Measurements from ENCODE around the gene GABARAPL1.
"Not testable (repeated sequence)": the region's sequence is repeated elsewhere in the genome, so short reads cannot be mapped to it uniquely, and the experiment has no call there.

Gene GABARAPL1

DNA sequence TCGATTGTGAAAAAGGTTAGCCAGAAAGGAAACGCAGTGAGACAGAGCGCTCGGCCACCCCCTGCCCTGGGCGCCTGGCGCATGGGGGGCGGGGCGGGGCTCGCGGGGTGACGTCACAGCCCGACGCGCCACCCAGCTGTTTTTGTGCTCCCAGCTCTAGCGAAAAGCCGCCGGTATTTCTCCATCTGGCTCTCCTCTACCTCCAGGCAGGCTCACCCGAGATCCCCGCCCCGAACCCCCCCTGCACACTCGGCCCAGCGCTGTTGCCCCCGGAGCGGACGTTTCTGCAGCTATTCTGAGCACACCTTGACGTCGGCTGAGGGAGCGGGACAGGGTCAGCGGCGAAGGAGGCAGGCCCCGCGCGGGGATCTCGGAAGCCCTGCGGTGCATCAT, at the start of gene GABARAPL1:
Gene GABARAPL1, plus strand, starts transcription at position 139 of the 393 bp plus-strand sequence. Its CDS starts 253 bp downstream, at position 392.
- DNase-seq (ENCODE audit: low spot score), result peak; percentile 90

DNA sequence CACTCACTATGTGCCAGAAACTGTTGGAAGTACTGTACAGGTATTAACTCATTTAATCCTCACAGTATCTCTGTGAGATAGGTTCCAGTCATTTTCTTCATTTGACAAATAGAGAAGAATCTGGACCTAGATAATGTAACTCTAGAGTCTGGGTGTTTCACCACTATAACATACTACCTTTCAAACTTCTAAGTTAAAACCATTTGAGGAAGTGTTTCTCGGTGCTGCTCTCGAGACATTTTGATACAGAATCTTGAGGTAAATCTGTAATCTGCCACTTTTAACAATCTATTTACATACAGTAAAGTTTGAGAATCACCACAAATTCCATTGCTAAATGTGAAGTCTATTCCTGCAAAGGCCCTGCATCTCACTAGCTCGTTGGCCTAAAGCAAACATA, 49.6 kb upstream of the GABARAPL1 start:
- no peak for DNase-seq (ENCODE audit: low spot score)

DNA sequence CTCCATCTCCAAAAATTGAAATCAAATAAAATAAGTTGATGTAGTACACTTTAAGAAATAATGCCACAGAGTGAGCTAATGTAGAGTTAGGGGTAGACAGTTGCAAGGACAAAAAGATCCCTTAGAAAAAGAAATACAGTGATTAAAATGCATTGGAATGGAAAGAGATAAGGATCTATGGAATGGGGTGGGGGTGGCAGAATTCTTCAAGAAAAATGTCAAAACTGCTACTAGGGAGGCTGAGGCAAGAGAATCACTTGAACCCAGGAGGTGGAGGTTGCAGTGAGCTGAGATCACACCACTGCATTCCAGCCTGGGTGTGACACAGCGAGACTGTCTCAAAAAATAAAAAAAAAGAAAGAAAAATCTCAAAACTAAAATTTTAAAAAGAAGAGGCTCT, 47.3 kb upstream of the GABARAPL1 start:
- DNase-seq (ENCODE audit: low spot score), result no peak

DNA sequence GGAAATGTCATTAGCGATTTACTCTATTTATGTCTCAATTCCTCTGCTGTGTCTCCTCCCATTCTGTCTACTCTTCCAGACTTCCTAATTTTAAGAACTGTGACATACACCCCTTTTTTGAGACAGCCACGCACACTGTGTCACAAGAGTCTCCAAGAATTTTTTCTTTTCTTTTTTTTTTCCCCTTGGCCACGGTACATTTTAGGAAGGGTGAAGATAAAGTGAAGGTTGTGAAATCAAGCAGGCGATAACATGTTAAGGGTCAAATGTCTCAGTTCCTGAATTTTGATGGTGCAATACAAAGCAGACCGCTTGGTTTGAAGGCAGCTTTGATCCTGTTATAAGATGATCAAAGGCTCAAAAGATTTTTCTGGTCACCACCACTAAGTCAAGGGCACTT, 45.1 kb upstream of the GABARAPL1 start:
- DNase-seq (ENCODE audit: low spot score), result no peak

DNA sequence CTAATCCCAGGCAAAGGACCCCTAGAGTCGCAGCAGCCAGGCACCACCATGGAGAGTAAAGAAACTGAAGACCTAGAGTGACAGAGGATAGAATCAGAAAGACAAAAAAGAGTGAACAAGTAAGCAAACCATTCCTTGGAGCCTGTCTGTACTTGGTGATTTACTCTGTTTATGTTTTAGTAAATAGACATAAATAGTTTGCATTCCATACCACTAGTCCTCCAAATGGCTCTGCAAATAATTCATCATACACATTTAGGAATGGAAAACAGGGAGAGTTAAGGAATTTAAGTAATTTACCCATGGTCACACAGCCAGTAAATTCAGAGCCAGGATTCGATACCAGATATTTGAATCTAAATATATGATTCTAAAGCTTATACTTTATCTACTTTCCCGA, 43.6 kb upstream of the GABARAPL1 start:
- no peak for DNase-seq (ENCODE audit: low spot score)

DNA sequence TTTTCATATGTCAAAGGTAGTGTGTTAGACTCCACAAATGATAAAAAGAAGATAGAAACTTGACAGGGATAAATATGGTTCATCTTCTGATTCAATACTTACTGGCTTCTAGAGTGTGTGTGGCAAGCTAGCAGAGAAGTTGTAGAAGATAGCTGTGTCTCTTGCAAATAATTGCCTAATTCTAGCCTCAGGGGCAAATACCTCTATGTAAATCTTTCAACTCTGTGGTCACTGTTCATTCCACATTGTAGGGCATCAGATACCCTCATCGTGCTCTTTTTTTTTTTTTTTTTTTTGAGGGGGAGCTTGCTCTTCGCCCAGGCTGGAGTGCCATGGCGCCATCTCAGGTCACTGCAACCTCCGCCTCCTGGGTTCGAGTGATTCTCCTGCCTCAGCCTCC, 42.5 kb upstream of the GABARAPL1 start:
- DNase-seq (ENCODE audit: low spot score), result no peak

DNA sequence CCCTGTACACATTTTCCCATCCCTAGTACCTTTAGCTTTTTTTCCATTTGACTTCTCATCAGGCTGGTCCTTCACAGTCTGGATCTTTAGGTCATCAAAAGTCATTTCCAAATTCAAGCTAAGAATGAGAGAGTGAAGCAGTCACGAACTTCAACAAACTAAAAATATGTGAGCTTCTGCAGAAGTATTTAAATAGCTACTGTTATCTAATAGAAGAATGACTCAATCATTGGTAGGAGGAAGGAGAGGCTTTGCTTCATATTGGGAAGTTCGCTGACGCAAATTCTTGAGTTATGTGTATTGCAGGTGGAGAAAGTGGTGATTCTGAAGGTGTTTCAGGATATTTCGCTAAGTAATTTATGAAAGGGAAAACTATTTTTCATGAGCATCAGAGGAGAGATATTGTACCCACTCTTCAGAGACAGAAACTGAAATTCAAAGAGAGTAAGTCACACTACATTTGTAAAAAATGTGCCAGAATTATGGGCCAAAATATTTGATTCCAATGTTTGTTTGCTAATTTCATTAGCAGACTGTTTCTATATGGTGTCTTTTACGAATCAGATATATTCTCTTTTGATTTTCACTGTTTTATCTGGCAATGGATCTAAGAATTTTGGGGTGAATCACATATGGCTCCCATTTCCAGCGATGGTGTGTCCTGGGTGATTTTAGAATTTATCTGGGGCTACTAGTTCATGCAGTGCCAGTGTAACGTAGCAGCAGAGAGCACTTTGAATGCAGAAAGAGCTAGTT, 40.5 kb upstream of the GABARAPL1 start, which contains the start of gene OLR1:
Gene OLR1, minus strand, starts transcription at position 160 of the 756 bp plus-strand sequence. Its CDS starts 55 bp downstream, at position 105.
- DNase-seq (ENCODE audit: low spot score), result no peak

DNA sequence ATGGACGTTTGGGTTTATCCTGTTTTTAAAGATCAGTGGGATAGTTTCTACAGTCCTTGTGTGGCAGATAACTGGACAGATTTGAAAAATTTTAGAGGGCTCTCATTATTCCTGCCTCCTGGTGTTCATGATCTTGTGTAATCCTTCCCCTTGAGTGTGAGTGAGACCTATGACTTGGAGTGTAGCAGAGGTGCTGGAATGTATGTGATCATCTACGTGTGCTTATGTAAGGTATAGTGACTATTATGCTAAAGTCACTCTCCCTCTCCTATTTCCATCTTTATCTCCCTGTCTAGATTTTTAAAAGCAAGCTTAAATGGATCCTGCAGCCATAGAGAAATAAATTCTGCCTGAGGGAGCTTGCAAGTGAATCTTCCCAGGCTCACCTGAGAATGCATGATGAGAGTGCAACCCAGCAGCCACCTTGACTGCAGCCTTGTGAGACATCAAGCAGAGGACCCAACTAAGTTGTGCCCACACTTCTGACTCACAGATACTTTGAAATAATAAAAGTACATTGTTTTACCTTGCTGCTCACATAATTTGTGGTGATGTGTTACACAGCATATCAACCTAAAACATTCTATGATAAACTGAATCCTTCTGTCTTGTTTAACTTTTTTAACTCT, 37.6 kb upstream of the GABARAPL1 start:
- DNase-seq (ENCODE audit: low spot score), result no peak

DNA sequence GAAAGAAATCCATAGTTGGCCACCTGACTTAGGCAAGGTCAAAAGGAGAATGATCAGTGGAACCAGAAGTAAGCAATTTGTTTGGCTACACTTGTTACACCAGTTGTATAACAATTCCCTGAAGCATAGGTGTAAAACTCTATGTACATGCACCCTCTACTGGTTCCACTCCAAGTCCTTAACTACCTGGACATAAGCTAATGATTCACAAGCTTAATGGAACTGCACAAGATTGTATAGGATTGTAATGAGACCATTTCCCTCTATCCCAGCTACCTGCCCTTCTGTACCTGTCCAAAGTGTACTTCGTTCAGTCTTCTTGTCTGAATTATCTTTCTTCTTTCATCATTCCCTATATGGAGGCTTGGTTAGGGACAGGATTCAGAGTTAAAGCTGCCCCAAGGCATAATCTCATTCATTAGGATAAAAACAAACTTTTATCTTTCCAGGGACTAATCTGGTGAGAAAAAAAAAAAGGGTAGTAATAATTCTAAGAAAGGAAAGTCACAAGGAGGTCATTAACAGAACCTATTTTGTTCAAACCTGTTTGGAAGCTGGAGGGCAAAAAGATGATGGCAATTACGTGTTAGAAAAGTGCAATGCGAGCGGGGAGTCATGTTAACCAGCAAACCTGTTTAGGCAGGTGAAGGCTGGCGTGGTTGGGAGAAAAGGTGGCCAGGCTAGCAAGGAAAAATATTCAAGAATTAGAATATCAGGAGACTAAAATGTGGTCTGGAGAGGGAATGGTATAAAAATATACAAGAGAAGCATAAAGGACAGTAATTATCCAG, 36.6 kb upstream of the GABARAPL1 start:
- no peak for DNase-seq (ENCODE audit: low spot score)

DNA sequence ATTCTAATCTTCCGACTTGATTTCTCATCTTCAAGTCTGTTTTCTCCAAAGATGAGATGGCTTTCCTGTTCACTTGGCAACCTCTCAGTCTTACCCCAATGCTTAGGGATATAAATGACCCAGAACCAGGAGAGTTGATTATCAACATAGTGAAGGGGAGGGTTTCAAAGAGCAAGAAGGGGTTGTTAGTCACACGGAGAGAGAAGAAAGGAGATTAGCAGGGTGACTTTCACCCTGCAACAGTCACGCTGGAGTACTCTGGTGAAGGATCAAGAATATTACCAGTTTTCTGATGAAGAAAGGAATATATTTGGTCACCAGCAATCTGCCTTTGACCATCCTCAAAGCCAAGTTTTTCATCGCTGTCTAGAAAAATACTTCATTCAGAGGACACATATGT, 33.9 kb upstream of the GABARAPL1 start, which contains the start of gene TMEM52B:
Gene TMEM52B, plus strand, starts transcription at position 212 of the 400 bp plus-strand sequence. CDS start 543 bp downstream, outside the sequence.
- no peak for DNase-seq (ENCODE audit: low spot score)

DNA sequence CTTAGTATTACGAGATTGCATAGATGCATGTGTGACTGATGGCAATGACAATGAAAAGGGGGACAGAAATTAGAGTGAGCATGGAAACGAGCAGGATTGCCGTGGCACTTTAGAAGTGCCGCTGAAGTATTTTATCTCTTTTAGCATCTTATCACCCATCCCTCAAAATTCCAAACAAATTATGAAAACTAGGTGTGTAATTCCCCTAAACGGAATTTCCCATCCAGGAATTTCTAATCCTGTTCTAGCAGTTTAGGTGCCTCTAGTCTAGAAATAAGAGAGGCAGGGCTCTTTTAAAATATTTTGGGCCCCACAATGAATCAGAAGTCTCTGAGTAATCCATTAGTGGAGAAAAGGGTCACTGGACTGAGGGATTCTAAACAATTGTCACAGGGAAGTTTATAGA, 32.9 kb upstream of the GABARAPL1 start:
- DNase-seq (ENCODE audit: low spot score), result no peak

DNA sequence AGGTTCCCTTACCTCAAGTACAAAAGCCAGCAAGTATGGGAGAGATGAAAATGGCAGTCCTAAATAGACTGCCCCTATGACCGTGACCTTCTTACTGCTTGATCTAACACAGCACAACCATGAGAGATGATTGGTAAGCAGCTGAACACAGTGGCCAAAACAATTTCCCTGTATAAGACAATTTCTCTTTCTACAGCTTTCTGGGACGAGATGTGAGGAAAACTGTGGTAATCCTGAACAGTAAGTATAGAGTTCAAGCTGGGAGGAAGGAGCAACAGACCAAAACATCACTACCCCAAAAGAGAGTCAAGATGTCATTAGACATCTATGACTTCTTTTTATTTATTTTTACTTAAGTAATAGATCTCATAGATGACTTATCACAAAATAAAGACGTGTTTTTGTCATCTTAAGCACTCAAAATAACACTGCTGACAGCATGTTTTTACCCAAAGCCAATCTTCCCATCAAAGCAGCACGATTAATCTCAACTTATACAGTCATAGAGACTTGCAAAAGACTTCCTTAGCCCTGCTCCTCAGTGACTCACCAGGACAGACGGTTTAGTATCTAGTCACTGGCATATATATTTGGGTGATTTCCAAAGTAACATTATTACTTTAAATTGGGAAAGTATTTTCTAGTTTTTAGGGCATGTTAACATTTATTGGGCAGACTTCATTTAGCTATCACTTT, 30.2 kb upstream of the GABARAPL1 start:
- no peak for DNase-seq (ENCODE audit: low spot score)

DNA sequence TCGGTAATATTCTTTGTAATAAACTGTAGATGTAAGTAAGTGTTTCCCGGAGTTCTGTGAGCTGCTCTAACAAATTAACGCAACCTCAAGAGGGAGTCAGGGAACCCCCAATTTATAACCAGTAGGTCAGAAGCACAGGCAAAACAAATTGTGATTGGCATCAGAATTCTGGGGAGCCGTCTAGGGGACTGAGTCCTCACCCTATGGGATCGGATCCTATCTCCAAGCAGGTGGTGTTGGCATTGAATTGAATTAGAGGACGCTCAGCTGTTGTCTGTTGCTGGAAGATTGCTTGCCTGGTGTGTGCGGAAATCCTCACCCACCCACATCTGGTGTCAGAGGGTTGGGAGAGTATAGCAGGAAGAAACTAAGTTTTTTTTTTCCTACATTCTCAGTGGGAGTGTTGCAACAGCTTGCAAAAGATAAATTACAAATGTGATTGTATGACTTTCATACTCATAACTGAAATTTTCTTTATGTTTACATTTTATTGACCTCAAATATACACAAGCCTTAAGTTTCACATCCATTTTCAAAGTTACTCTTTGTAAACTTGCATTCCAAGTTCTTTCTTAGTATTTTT, 28.3 kb upstream of the GABARAPL1 start:
- no peak for DNase-seq (ENCODE audit: low spot score)

DNA sequence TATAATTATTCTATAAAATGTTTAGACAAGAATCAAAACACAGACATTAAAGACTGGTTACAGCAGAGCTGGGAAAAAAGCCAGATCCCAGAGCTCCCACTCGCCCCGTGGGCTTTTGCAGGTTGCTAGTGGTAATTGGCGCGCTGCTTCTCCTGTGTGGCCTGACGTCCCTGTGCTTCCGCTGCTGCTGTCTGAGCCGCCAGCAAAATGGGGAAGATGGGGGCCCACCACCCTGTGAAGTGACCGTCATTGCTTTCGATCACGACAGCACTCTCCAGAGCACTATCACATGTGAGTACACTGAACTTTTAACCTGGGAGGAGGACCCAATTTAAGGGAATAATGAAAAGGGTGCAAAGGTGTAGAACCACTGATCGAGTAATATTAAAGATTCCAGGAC, 26.4 kb upstream of the GABARAPL1 start:
- no peak for DNase-seq (ENCODE audit: low spot score)

DNA sequence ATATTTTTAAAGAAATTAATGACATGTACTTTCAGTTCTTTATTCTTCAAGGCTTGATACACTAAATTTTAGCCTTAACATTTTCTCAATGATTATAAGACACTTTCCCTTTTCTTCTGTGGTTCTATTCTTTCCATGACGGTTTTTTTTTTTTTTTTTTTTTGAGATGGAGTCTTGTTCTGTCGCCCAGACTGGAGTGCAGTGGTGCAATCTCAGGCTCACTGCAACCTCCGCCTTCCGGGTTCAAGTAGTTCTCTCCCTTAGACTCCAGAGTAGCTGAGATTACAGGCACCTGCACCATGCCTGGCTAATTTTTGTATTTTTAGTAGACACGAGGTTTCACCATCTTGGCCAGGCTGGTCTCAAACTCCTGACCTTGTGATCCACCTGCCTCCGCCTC, 25.7 kb upstream of the GABARAPL1 start:
- DNase-seq (ENCODE audit: low spot score), result not testable (repeated sequence)

DNA sequence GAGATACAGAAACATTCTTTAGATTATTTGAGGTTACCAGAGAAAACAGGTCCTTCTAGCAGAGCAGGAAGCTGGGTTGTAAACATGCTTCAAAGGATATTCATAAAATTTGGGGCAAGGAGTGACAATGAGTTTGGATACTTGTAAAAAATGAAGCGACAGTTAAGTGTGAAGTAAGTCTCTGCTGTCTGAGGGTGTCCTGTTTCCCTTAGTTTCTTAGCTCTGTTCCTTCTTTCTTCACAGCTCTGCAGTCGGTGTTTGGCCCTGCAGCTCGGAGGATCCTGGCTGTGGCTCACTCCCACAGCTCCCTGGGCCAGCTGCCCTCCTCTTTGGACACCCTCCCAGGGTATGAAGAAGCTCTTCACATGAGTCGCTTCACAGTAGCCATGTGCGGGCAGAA, 23.0 kb upstream of the GABARAPL1 start:
- DNase-seq (ENCODE audit: low spot score), result no peak

DNA sequence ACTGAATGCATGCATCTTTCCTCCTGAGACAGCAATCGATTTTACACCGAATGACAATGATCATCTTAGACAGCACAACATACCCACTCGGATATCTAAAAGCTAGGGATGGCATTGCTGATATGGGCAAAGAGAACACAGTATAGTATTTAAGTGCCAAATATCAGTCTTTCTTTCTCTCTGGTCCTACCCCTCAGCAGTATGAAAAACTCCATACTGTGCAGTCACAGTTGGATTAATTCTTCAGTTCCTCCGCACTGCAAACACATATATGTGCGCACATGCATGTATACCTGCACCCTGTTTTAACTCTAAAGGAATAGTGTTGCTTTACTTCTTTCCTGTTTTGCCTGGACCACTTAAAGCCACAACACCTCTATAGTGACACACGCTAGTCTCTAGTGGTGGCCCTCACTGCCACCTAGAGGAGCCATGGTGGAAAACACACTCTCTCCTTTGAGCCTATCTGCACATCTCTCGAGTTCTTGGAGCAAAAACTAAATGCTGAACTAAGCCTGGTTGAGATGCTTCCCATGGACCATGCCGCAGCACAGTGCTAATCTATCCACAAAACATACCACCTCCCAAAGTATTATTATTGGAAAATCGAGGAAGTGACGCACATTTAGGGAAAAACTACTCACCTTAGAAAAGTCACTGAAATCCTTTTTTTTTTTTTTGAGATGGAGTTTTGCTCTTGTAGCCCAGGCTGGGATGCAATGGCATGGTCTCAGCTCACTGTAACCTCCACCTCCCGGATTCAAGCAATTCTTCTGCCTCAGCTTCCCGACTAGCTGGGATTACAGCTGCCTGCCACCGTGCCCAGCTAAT, 21.9 kb upstream of the GABARAPL1 start:
- DNase-seq (ENCODE audit: low spot score), result peak; percentile 81

DNA sequence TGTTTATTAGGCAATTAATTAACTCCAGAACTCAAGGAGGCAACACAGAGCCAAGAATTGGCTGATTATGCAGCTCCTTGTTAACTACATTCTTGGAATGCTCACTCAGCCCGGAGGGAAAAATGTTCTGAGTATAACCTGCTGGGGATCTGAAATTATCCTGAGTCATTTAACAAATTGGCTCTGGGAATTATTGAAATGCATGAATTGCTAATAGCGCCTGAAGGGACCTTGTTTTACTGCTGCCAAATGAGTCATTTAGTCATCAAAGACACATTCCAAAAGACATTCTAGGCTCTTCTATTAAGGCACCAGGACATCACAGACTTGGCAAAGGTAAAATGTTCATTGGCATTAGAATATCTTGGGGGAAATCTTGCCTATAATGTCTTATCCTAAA, 20.8 kb upstream of the GABARAPL1 start:
- no peak for DNase-seq (ENCODE audit: low spot score)

DNA sequence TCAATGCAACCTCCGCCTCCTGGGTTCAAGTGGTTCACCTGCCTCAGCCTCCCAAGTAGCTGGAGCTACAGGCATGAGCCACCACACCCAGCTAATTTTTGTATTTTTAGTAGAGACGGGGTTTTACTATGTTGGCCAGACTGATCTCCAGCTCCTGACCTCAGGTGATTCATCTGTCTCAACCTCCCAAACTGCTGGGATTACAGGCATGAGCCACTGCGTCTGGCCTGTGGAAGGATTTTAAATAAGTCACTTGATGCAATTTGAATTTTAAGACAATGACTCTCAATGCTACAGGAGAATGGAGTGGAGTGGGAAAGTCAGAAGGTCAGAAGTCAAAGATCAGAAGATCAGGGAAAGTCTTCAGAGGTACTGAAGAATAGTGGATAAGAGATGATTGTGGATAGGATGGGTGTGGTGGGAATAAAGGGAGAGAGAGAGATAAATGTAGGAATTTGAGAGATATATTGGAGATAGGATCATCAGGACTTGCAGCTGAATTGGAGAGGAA, 18.5 kb upstream of the GABARAPL1 start:
- DNase-seq (ENCODE audit: low spot score), result no peak

DNA sequence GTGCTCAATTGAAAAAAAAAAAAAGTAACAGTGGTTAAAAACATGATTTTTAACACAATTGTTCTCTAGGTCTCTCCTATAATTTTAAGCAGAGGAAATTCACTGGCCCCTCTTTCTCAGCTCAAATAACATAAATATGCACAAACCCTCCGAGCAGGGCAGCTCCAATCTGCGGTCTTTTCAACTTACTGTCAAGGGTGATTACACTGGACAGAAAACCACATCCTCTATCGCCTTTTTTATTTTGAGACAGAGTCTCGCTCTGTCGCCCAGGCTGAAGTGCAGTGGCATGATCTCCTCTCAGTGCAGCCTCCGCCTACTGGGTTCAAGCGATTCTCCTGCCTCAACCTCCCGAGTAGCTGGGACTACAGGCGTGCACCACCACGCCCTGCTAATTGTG, 16.5 kb upstream of the GABARAPL1 start:
- DNase-seq (ENCODE audit: low spot score), result no peak

DNA sequence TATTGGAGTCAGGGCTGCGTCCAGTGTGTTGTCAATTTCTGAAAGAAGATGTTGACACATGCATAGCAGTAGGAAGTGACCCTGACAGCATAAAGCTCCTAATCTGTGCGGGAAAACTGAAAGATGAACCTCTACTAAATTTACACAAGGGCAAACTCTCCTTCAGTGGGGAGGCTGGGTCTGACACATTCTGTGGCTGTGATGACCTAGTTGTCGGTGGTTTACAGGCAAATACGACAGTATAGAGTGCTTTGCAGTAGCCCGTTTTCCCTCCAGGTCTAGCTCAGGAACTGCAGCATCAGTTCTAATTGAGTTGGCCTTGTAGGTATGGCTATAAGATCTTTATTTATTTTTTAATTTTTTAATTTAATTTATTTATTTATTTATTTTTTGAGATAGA, 14.8 kb upstream of the GABARAPL1 start:
- no peak for DNase-seq (ENCODE audit: low spot score)

All from iPS-NIHi11 (cell line).